ENCODE data around the gene C1orf167. TPM values are rescaled to one million over a fixed set of nuclear protein-coding genes. Genes with fewer than 3 reads are reported as not detected.

The C1orf167 gene
- total and polyA plus RNA-seq, 10 of the 15 experiments (the other 5 are each of a cell fraction or from before 2014, with no cell fraction given), result 0.17 to 0.31 TPM; not detected in 8

DNA sequence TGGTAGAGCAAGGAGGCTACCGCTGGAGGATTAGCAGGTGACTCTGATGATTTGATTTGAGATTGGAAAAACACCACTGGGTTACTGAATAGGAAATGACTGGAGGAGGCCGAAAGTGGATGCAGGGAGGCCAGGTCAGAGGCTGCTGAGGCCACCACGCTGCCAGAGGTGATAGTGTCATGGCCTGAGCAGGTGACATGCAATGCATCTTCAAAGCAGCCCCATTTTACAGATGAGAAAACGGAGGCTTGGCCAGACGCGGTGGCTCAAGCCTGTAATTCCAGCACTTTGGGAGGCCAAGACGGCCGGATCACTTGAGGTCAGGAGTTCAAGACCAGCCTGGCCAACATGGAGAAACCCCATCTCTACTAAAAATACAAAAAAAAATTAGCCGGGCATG is 12.8 kb downstream of the C1orf167 start (continued):
- TF ChIP-seq MYC (IDR thresholded peaks at IDR 0.05; ENCODE audit: insufficient read depth, insufficient read length, insufficient replicate concordance, low read length, severe bottlenecking), result no peak
- no peak for TF ChIP-seq IRF4 (IDR thresholded peaks at IDR 0.05; ENCODE audit: low read depth, low read length)
- TF ChIP-seq SMAD1 (IDR thresholded peaks at IDR 0.05; ENCODE audit: low read depth, partially characterized antibody), result no peak

DNA sequence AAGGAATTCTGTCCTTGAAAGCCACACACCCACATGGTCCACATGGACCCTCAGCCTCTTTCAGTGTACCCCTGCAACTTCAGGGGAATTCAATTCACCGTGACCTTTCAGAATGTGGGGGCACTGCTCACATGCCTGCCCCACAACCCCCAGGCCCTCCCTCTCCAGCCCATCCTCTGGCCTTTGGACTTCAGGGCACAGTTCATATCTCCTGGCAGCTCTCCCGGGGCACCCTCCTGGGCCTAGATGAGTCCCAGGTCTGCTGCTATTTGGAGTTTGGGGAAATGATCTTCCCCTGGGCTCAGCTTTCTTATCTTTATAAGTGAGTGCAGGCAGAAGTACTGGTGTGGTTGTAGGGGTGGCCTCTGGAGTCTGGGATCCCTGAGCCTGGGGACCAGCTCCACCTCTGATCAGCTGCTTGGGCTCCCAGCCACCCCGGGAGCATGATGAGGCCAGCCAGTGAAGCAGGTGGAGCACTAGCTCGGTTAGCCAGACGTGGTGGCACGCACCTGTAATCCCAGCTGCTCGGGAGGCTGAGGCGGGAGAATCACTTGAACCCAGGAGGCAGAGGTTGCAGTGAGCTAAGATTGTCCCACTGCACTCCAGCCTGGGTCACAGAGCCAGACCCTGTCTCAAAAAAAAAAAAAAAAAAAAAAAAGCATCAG is 15.8 kb downstream of the C1orf167 start:
- ChIA-PET CTCF (interaction anchor here (0.6 kb wide), 1 partner anchor 383 kb away, joined by 3 read pairs; no protein-coding TSS in a partner anchor), RAD21 (ENCODE audit: unreplicated experiment) (no interaction called here), POLR2A (no interaction called here), SMC1A (ENCODE audit: uncharacterized antibody, unreplicated experiment) (no interaction called here)
- no peaks in the 10 kb centered on the region for H3K36me3 ChIP-seq (ENCODE audit: control insufficient read depth in 2 of 2, insufficient read depth in 2 of 2, low read length in 1 of 2)
- intact Hi-C loops (cut with micrococcal nuclease; ENCODE audit: unreplicated experiment) (no loop called here), in situ Hi-C loops (cut with MboI) (no loop called here)
- H3K9ac ChIP-seq (ENCODE audit: control insufficient read depth, insufficient read depth, low read length), result no peak overlapping the region
- no peak overlapping the region for H3K4me3 ChIP-seq
- H3K27ac ChIP-seq (ENCODE audit: control insufficient read depth, insufficient read depth), result no peak overlapping the region
- ATAC-seq (no peak), DNase-seq (ENCODE audit: low read depth, low spot score) (no peak), FAIRE-seq (no peak)
- H4K20me1 ChIP-seq (ENCODE audit: control insufficient read depth, insufficient read depth), result no peaks in the 10 kb centered on the region
- H3K79me2 ChIP-seq (ENCODE audit: control insufficient read depth, insufficient read depth, low read length), result no peaks in the 10 kb centered on the region
- no peaks in the 10 kb centered on the region for H3K9me3 ChIP-seq (replicated peaks; ENCODE audit: control insufficient read depth, insufficient read depth, low read length)
- TF ChIP-seq SREBF2 (IDR thresholded peaks at IDR 0.05; ENCODE audit: low read length), result no peak
- TF ChIP-seq TCF7 (IDR thresholded peaks at IDR 0.05; ENCODE audit: borderline replicate concordance), result no peak
- TF ChIP-seq YY1 (IDR thresholded peaks at IDR 0.05; ENCODE audit: low read depth, low read length), result no peak
- no peak for TF ChIP-seq ZNF384 (IDR thresholded peaks at IDR 0.05; ENCODE audit: borderline replicate concordance, low read depth, low read length)
- TF ChIP-seq KAT2A (conservative IDR thresholded peaks at IDR 0.05; ENCODE audit: control insufficient read depth, low read depth, low read length), result no peak
- TF ChIP-seq CBFB (IDR thresholded peaks at IDR 0.05; ENCODE audit: low read depth), result no peak
- no peak for TF ChIP-seq ZNF274 (IDR thresholded peaks at IDR 0.05; ENCODE audit: insufficient read depth, insufficient read length)
- TF ChIP-seq, protein P1, sequence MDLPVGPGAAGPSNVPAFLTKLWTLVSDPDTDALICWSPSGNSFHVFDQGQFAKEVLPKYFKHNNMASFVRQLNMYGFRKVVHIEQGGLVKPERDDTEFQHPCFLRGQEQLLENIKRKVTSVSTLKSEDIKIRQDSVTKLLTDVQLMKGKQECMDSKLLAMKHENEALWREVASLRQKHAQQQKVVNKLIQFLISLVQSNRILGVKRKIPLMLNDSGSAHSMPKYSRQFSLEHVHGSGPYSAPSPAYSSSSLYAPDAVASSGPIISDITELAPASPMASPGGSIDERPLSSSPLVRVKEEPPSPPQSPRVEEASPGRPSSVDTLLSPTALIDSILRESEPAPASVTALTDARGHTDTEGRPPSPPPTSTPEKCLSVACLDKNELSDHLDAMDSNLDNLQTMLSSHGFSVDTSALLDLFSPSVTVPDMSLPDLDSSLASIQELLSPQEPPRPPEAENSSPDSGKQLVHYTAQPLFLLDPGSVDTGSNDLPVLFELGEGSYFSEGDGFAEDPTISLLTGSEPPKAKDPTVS (IDR thresholded peaks at IDR 0.05; ENCODE audit: low read depth, low read length), result no peak
- no peak for TF ChIP-seq IKZF2 (IDR thresholded peaks at IDR 0.05)
- TF ChIP-seq, protein P2, sequence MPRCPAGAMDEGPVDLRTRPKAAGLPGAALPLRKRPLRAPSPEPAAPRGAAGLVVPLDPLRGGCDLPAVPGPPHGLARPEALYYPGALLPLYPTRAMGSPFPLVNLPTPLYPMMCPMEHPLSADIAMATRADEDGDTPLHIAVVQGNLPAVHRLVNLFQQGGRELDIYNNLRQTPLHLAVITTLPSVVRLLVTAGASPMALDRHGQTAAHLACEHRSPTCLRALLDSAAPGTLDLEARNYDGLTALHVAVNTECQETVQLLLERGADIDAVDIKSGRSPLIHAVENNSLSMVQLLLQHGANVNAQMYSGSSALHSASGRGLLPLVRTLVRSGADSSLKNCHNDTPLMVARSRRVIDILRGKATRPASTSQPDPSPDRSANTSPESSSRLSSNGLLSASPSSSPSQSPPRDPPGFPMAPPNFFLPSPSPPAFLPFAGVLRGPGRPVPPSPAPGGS (IDR thresholded peaks at IDR 0.05; ENCODE audit: borderline replicate concordance, insufficient read depth, low read depth, low read length, poor library complexity, severe bottlenecking), result no peak
- no peak for TF ChIP-seq SMAD5 (IDR thresholded peaks at IDR 0.05; ENCODE audit: low read depth)
- TF ChIP-seq ETV6 (conservative IDR thresholded peaks at IDR 0.05 in 1 of 2, IDR thresholded peaks at IDR 0.05 in 1 of 2; ENCODE audit: borderline replicate concordance in 1 of 2, low read depth in 1 of 2), result no peak
- no peak for TF ChIP-seq BCL11A (IDR thresholded peaks at IDR 0.05; ENCODE audit: low read depth, low read length)
- no peak for TF ChIP-seq POU2F2 (IDR thresholded peaks at IDR 0.05; ENCODE audit: borderline replicate concordance, low read depth, low read length)
- TF ChIP-seq, protein P3, sequence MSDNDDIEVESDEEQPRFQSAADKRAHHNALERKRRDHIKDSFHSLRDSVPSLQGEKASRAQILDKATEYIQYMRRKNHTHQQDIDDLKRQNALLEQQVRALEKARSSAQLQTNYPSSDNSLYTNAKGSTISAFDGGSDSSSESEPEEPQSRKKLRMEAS (IDR thresholded peaks at IDR 0.05; ENCODE audit: low read depth, low read length), result no peak
- H3K4me1 ChIP-seq (ENCODE audit: control insufficient read depth, insufficient read depth, low read length), result no peaks in the 10 kb centered on the region
- no peak overlapping the region for H2AFZ ChIP-seq (ENCODE audit: control insufficient read depth, low read depth, low read length)
- WGBS (ENCODE audit: insufficient coverage, insufficient replicate concordance, low lambda C conversion rate, missing lambda C conversion rate), result 39% methylated on average over 7 of the region's 8 CpGs
- H3K27me3 ChIP-seq (replicated peaks in 1 of 2; ENCODE audit: control insufficient read depth in 2 of 2, insufficient read depth in 2 of 2, low read length in 1 of 2), result no peaks in the 10 kb centered on the region
- H3K4me2 ChIP-seq (ENCODE audit: control insufficient read depth, insufficient read depth), result no peak overlapping the region
- no TSS peak for BruUV-seq (replicated peaks)
